PFSK-1 (cell line): Measurements from ENCODE around the gene SLC15A2.

Source experiments
- POLR2AphosphoS5 ChIP-seq: IDR thresholded peaks from 2 replicates; pipeline ENCODE4 v1.6.1; 2012; ENCODE audit warnings: low read depth, mild to moderate bottlenecking, control low read depth, low read length, moderate library complexity
- TAF1 ChIP-seq: IDR thresholded peaks from 2 replicates; pipeline ENCODE4 v1.6.1; 2012; ENCODE audit warnings: low read length, control low read depth, borderline replicate concordance; ENCODE audit not compliant: insufficient read depth
- TF ChIP-seq, protein P1 (sequence below), 2 experiments: IDR thresholded peaks; 2 replicates each; pipeline versions ENCODE4 v1.6.1 to v1.8.0; 2011 to 2012; ENCODE audit warnings: low read depth in 2 of 2, low read length in 2 of 2, control low read depth in 1 of 2, inconsistent platforms in 1 of 2, mild to moderate bottlenecking in 1 of 2, moderate library complexity in 1 of 2; ENCODE audit not compliant: insufficient read depth in 1 of 2

DNA sequence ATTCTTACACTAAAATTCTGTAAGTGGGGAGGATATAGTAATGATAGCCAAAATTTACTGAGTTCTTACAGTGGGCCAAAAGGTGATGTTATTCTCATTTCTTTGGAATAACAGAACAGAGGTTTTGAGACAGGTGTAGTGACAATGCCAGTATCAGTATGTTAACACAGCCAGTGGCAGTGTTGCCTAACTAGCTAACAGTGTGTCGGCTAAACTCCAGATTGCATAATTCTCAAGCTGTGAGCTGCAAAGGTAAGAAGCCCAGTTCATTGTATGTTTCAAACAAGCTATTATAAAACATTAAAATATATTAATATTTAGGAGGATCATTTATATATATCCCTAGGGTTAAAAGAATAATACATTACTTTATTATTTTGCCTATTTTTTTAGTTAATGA lies 920 bp downstream of the SLC15A2 start:
- TF ChIP-seq, protein P1, sequence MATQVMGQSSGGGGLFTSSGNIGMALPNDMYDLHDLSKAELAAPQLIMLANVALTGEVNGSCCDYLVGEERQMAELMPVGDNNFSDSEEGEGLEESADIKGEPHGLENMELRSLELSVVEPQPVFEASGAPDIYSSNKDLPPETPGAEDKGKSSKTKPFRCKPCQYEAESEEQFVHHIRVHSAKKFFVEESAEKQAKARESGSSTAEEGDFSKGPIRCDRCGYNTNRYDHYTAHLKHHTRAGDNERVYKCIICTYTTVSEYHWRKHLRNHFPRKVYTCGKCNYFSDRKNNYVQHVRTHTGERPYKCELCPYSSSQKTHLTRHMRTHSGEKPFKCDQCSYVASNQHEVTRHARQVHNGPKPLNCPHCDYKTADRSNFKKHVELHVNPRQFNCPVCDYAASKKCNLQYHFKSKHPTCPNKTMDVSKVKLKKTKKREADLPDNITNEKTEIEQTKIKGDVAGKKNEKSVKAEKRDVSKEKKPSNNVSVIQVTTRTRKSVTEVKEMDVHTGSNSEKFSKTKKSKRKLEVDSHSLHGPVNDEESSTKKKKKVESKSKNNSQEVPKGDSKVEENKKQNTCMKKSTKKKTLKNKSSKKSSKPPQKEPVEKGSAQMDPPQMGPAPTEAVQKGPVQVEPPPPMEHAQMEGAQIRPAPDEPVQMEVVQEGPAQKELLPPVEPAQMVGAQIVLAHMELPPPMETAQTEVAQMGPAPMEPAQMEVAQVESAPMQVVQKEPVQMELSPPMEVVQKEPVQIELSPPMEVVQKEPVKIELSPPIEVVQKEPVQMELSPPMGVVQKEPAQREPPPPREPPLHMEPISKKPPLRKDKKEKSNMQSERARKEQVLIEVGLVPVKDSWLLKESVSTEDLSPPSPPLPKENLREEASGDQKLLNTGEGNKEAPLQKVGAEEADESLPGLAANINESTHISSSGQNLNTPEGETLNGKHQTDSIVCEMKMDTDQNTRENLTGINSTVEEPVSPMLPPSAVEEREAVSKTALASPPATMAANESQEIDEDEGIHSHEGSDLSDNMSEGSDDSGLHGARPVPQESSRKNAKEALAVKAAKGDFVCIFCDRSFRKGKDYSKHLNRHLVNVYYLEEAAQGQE (IDR thresholded peaks at IDR 0.05; ENCODE audit: insufficient read depth in 1 of 2, low read depth in 2 of 2, low read length in 2 of 2) = no peak
- TF ChIP-seq POLR2AphosphoS5 (no peak), TAF1 (no peak)
